SK-N-SH (cell line): ENCODE data around the gene SMYD1. TPM values are rescaled to one million over a fixed set of nuclear protein-coding genes. Genes with fewer than 3 reads are reported as not detected.

Experiments used
- CTCF ChIA-PET: fragments of 300-600, 350-600 bp; formaldehyde crosslinking; extraction: SDS; loops from one replicate; lab custom pipeline; 2021; lab: Yijun Ruan, JAX
- POLR2A ChIA-PET: fragments of 350-600 bp; sonication (Branson Sonifier 250); formaldehyde crosslinking; extraction: SDS; loops from one replicate; lab custom pipeline; 2020; ENCODE audit warnings: antibody characterized with exemption, inconsistent platforms; lab: Yijun Ruan, JAX
- DNase-seq: peaks from one replicate; pipeline ENCODE4 v3.0.0; 2012
- H2AFZ ChIP-seq: fragments of 200-600 bp; sonication (generic); 2 replicates; pipeline ENCODE4 v1.8.1; 2016; ENCODE audit warnings: antibody characterized with exemption, mild to moderate bottlenecking, low read depth
- H3F3A ChIP-seq: fragments of 200-600 bp; sonication (generic); replicated peaks from 2 replicates; pipeline ENCODE3; 2016; ENCODE audit warnings: antibody characterized with exemption, mild to moderate bottlenecking; ENCODE audit not compliant: insufficient read depth
- H3K27ac ChIP-seq, 2 experiments: fragments of 200-500 bp in 1 of 2; fragments of 200-600 bp in 1 of 2; sonication (Bioruptor generic) in 1 of 2; sonication (generic), shearing (Covaris generic) in 1 of 2; 2 replicates each; pipeline versions ENCODE4 v1.5.1 to v1.6.1; 2014 to 2016; ENCODE audit warnings: low read depth in 2 of 2, inconsistent platforms in 1 of 2, low read length in 1 of 2, mild to moderate bottlenecking in 1 of 2, mixed read lengths in 1 of 2
- H3K27me3 ChIP-seq: fragments of 200-600 bp; sonication (generic), shearing (Covaris generic); 2 replicates; pipeline ENCODE4 v1.6.1; 2016; ENCODE audit warnings: mixed run types; ENCODE audit not compliant: insufficient read depth
- H3K36me3 ChIP-seq, 2 experiments: fragments of 200-500 bp in 1 of 2; fragments of 200-600 bp in 1 of 2; sonication (Bioruptor generic) in 1 of 2; sonication (generic) in 1 of 2; replicated peaks in 1 of 2; 2 replicates each; pipeline versions ENCODE3 to v1.5.1; 2014 to 2016; ENCODE audit warnings: low read length in 1 of 2, mild to moderate bottlenecking in 1 of 2; ENCODE audit not compliant: insufficient read depth in 2 of 2, control insufficient read depth in 1 of 2
- H3K4me1 ChIP-seq, 2 experiments: fragments of 200-500 bp in 1 of 2; fragments of 200-600 bp in 1 of 2; sonication (Bioruptor generic) in 1 of 2; sonication (generic), shearing (Covaris generic) in 1 of 2; 2 replicates each; pipeline versions ENCODE4 v1.5.1 to v1.6.1; 2014 to 2016; ENCODE audit warnings: low read depth in 1 of 2, low read length in 1 of 2, mixed run types in 1 of 2; ENCODE audit not compliant: insufficient read depth in 2 of 2, control insufficient read depth in 1 of 2
- H3K4me2 ChIP-seq: fragments of 200-600 bp; sonication (generic), shearing (Covaris generic); 2 replicates; pipeline ENCODE4 v1.6.1; 2017; ENCODE audit warnings: mixed run types
- H3K4me3 ChIP-seq, 2 experiments: fragments of 200-500 bp in 1 of 2; fragments of 200-600 bp in 1 of 2; sonication (Bioruptor generic) in 1 of 2; sonication (generic), shearing (Covaris generic) in 1 of 2; 2 replicates each; pipeline versions ENCODE4 v1.5.1 to v1.8.1; 2014 to 2016; ENCODE audit warnings: low read depth in 2 of 2, inconsistent platforms in 1 of 2, low read length in 1 of 2, mild to moderate bottlenecking in 1 of 2, mixed read lengths in 1 of 2, moderate library complexity in 1 of 2
- H3K79me2 ChIP-seq: fragments of 200-600 bp; sonication (generic); 2 replicates; pipeline ENCODE4 v1.8.1; 2017; ENCODE audit warnings: mild to moderate bottlenecking; ENCODE audit not compliant: insufficient read depth
- H3K9ac ChIP-seq: fragments of 200-600 bp; sonication (generic); 2 replicates; pipeline ENCODE4 v1.6.1; 2017; ENCODE audit warnings: mixed run types
- H3K9me2 ChIP-seq: fragments of 200-600 bp; sonication (generic); 2 replicates; pipeline ENCODE4 v1.6.1; 2017; ENCODE audit warnings: mixed run types
- H3K9me3 ChIP-seq: fragments of 200-600 bp; sonication (generic); 2 replicates; pipeline ENCODE4 v1.6.1; 2017; ENCODE audit warnings: mixed run types, mild to moderate bottlenecking, moderate library complexity
- H4K20me1 ChIP-seq: fragments of 200-600 bp; sonication (generic); 2 replicates; pipeline ENCODE4 v1.6.1; 2017; ENCODE audit warnings: mild to moderate bottlenecking, mixed run types; ENCODE audit not compliant: insufficient read depth
- CHD2 ChIP-seq: fragments of 150-350 bp; IDR thresholded peaks from 2 replicates; pipeline ENCODE4 v1.6.1; 2018; ENCODE audit warnings: low read length; ENCODE audit not compliant: partially characterized antibody
- ELF1 ChIP-seq: IDR thresholded peaks from 2 replicates; pipeline ENCODE4 v1.4.0; 2012
- EP300 ChIP-seq, 2 experiments: IDR thresholded peaks; 2 replicates each; pipeline versions ENCODE4 v1.4.0 to v1.6.1; 2012; ENCODE audit warnings: borderline replicate concordance in 1 of 2, low read depth in 1 of 2, low read length in 1 of 2
- EZH2phosphoT487 ChIP-seq: fragments of 200-600 bp; sonication (generic); IDR thresholded peaks from 2 replicates; pipeline ENCODE4 v1.6.1; 2017; ENCODE audit warnings: low read depth, mixed run types, mild to moderate bottlenecking, antibody characterized with exemption, moderate library complexity, borderline replicate concordance
- FOSL2 ChIP-seq: IDR thresholded peaks from 2 replicates; pipeline ENCODE4 v1.4.0; 2012; ENCODE audit warnings: low read depth, mild to moderate bottlenecking, moderate library complexity, borderline replicate concordance
- FOXJ3 ChIP-seq: sonication (generic); formaldehyde crosslinking; IDR thresholded peaks from 2 replicates; pipeline ENCODE4 v1.5.1; 2020; ENCODE audit warnings: mild to moderate bottlenecking, missing genetic modification reagents
- GATA2 ChIP-seq: sonication (generic); formaldehyde crosslinking; IDR thresholded peaks from 2 replicates; pipeline ENCODE4 v1.5.0; 2020; ENCODE audit warnings: mild to moderate bottlenecking, missing genetic modification reagents
- JUND ChIP-seq: IDR thresholded peaks from 2 replicates; pipeline ENCODE4 v1.4.0; 2012
- MEF2A ChIP-seq: IDR thresholded peaks from 2 replicates; pipeline ENCODE4 v1.4.0; 2012; ENCODE audit warnings: low read depth, borderline replicate concordance
- MXI1 ChIP-seq: IDR thresholded peaks from 2 replicates; pipeline ENCODE4 v1.6.1; 2012; ENCODE audit warnings: mild to moderate bottlenecking, low read depth, low read length, improper control_type of control experiment
- NRF1 ChIP-seq: IDR thresholded peaks from 2 replicates; pipeline ENCODE4 v1.6.1; 2012; ENCODE audit warnings: low read depth, mild to moderate bottlenecking, low read length
- POLR2AphosphoS5 ChIP-seq: IDR thresholded peaks from 2 replicates; pipeline ENCODE4 v1.6.1; 2012; ENCODE audit warnings: low read depth, low read length
- RCOR1 ChIP-seq: fragments of 150-350 bp; IDR thresholded peaks from 2 replicates; pipeline ENCODE4 v1.6.1; 2017; ENCODE audit warnings: antibody characterized with exemption, low read length
- TCF12 ChIP-seq: IDR thresholded peaks from 2 replicates; pipeline ENCODE4 v1.4.0; 2012
- YY1 ChIP-seq: IDR thresholded peaks from 2 replicates; pipeline ENCODE4 v1.4.0; 2012; ENCODE audit warnings: low read depth, mild to moderate bottlenecking
- WGBS: methylation state at CpG from one replicate; pipeline ENCODE4 v1.1.6; 2017; ENCODE audit warnings: low lambda C conversion rate; 5-methylcytosine and 5-hydroxymethylcytosine counted together
- polyA plus RNA-seq, 3 experiments: library from polyadenylated mRNA; depleted of rRNA; stranded (reverse); fragments of >200 nt; gene quantifications; 2 replicates each; pipeline ENCODE4 v1.2.3, GENCODE V29; 2012
- TF ChIP-seq, protein P1 (sequence below): IDR thresholded peaks from 2 replicates; pipeline ENCODE4; 2012
- TF ChIP-seq, protein P2 (sequence below): IDR thresholded peaks from 2 replicates; pipeline ENCODE4 v1.6.1; 2012; ENCODE audit warnings: mild to moderate bottlenecking, low read depth, low read length, moderate library complexity

SMYD1 gene
- polyA plus RNA-seq, 1 of the 3 experiments (the other 2 are of a cell fraction), result not detected

- Histone ChIP-seq H3K4me3 (no peak overlapping the region), H4K20me1 (no peaks in the 10 kb centered on the region), H3K79me2 (no peaks in the 10 kb centered on the region), H3K27ac (no peak overlapping the region), H3K9me2 (no peaks in the 10 kb centered on the region), H3K36me3 (no peaks in the 10 kb centered on the region), H3K4me1 (no peaks in the 10 kb centered on the region; a peak in 1 of 4 replicates), H3K4me2 (no peak overlapping the region), H3K9me3 (no peaks in the 10 kb centered on the region), H2AFZ (no peak overlapping the region), H3K27me3 (no peaks in the 10 kb centered on the region), H3F3A (no peaks in the 10 kb centered on the region), H3K9ac (no peak overlapping the region)
- WGBS, result 44% methylated on average over 2 of the region's 2 CpGs
- ChIA-PET CTCF (interaction anchor here (0.9 kb wide), 1 partner anchor 79 kb away, joined by 3 read pairs; no protein-coding TSS in a partner anchor), POLR2A (no interaction called here)
- TF ChIP-seq YY1 (no peak), ELF1 (no peak), TCF12 (no peak), GATA2 (CRISPR knock-in tag) (no peak), MEF2A (no peak), MXI1 (no peak), NRF1 (no peak), FOXJ3 (CRISPR knock-in tag) (no peak), POLR2AphosphoS5 (no peak), EZH2phosphoT487 (no peak), JUND (no peak), FOSL2 (no peak), EP300 (IDR thresholded peaks at IDR 0.05; ENCODE audit: borderline replicate concordance in 1 of 2, low read depth in 1 of 2, low read length in 1 of 2) (no peak), CHD2 (no peak), RCOR1 (no peak)
- TF ChIP-seq, protein P1, sequence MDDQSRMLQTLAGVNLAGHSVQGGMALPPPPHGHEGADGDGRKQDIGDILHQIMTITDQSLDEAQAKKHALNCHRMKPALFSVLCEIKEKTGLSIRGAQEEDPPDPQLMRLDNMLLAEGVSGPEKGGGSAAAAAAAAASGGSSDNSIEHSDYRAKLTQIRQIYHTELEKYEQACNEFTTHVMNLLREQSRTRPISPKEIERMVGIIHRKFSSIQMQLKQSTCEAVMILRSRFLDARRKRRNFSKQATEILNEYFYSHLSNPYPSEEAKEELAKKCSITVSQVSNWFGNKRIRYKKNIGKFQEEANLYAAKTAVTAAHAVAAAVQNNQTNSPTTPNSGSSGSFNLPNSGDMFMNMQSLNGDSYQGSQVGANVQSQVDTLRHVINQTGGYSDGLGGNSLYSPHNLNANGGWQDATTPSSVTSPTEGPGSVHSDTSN, result no peak
- TF ChIP-seq, protein P2, sequence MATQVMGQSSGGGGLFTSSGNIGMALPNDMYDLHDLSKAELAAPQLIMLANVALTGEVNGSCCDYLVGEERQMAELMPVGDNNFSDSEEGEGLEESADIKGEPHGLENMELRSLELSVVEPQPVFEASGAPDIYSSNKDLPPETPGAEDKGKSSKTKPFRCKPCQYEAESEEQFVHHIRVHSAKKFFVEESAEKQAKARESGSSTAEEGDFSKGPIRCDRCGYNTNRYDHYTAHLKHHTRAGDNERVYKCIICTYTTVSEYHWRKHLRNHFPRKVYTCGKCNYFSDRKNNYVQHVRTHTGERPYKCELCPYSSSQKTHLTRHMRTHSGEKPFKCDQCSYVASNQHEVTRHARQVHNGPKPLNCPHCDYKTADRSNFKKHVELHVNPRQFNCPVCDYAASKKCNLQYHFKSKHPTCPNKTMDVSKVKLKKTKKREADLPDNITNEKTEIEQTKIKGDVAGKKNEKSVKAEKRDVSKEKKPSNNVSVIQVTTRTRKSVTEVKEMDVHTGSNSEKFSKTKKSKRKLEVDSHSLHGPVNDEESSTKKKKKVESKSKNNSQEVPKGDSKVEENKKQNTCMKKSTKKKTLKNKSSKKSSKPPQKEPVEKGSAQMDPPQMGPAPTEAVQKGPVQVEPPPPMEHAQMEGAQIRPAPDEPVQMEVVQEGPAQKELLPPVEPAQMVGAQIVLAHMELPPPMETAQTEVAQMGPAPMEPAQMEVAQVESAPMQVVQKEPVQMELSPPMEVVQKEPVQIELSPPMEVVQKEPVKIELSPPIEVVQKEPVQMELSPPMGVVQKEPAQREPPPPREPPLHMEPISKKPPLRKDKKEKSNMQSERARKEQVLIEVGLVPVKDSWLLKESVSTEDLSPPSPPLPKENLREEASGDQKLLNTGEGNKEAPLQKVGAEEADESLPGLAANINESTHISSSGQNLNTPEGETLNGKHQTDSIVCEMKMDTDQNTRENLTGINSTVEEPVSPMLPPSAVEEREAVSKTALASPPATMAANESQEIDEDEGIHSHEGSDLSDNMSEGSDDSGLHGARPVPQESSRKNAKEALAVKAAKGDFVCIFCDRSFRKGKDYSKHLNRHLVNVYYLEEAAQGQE, result no peak
- no peak for DNase-seq
Measured at GRCh38 chr2:88113069-88113468, 45.4 kb downstream of the SMYD1 start.
